Subcutaneous adipose tissue (tissue), 4 donors: ENCODE data around the gene ARF5. TPM values are rescaled to one million over a fixed set of nuclear protein-coding genes. Genes with fewer than 3 reads are reported as not detected.

Source experiments
- CTCF ChIP-seq: fragments of 450-650 bp; IDR thresholded peaks from one replicate; pipeline ENCODE4 v1.5.1; 2016; ENCODE audit warnings: low read depth, mild to moderate bottlenecking, control low read depth, antibody characterized with exemption, moderate library complexity
- total RNA-seq, 4 donors: library from RNA; depleted of rRNA; stranded (reverse); fragments of >200 nt; gene quantifications; one replicate each; pipeline ENCODE4 v1.1.0, GENCODE V29; 2016

The ARF5 gene
- total RNA-seq, 4 donors from 2014 or later, result 64.9 to 140 (median 116) TPM

- TF ChIP-seq CTCF, result no peak
Measured at GRCh38 chr7:127582361-127582760, 5.8 kb upstream of the ARF5 start.

- no peak for TF ChIP-seq CTCF
Measured at GRCh38 chr7:127584648-127585043, 3.6 kb upstream of the ARF5 start.

- TF ChIP-seq CTCF, result no peak
Measured at GRCh38 chr7:127585044-127585953, 2.9 kb upstream of the ARF5 start, which contains the start of gene GCC1. TSS of gene GCC1 (minus strand) at chr7:127585596. CDS start at chr7:127585182, 414 bp downstream.

- no peak for TF ChIP-seq CTCF
Measured at GRCh38 chr7:127586346-127586745, 1.9 kb upstream of the ARF5 start.

GRCh38 chr7:127587663-127588018, 570 bp upstream of the ARF5 start:
- TF ChIP-seq CTCF, result no peak

- no peak for TF ChIP-seq CTCF
Measured at GRCh38 chr7:127588697-127589482, 679 bp downstream of the ARF5 start.

GRCh38 chr7:127589896-127590295, 1.7 kb downstream of the ARF5 start:
- no peak for TF ChIP-seq CTCF
